GM10266 (cell line): Measurements from ENCODE around the gene MPZL2.

Source experiments
- DNase-seq: peaks from one replicate; pipeline ENCODE4 v3.0.0; 2012; ENCODE audit errors: extremely low spot score
- CTCF ChIP-seq: IDR thresholded peaks from 2 replicates; pipeline ENCODE4 v1.5.1; 2012; ENCODE audit warnings: mild to moderate bottlenecking, low read depth; ENCODE audit not compliant: control insufficient read depth, insufficient read depth; ENCODE audit errors: missing control alignments

MPZL2 gene

GRCh38 chr11:118306556-118306955, 42.5 kb upstream of the MPZL2 start:
- DNase-seq = no peak
- TF ChIP-seq CTCF = no peak

DNA sequence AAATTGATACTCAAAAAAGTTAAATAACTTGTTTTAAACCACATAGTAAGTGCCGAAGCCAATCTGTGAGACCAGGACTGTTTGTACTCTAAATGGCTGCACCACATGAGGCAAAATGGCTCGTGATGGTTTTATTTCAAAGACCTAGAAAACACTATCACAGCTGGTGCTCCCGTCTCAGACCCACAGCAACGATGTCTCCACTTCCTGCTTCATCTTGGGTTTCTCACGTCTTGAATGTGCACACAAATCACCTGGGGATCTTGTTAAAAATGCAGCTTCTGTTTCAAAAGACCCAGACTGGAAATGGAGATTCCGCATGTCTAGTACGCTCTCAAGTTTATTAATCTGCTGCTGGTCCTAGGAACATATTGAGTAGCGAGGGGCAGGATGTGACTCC, 41.6 kb upstream of the MPZL2 start:
- no peak for TF ChIP-seq CTCF
- no peak for DNase-seq

- TF ChIP-seq CTCF = no peak
- DNase-seq = no peak
These were observed 40.6 kb upstream of the MPZL2 start, which contains the start of gene CD3E for GRCh38 chr11:118304568-118305248. CD3E (plus strand) TSS chr11:118304730; CDS start chr11:118304953, 223 bp downstream.

GRCh38 chr11:118304227-118304567, 40.1 kb upstream of the MPZL2 start:
- DNase-seq = no peak
- no peak for TF ChIP-seq CTCF

- no peak for TF ChIP-seq CTCF
- DNase-seq = no peak
These were observed 37.6 kb upstream of the MPZL2 start for GRCh38 chr11:118301600-118302195.

DNA sequence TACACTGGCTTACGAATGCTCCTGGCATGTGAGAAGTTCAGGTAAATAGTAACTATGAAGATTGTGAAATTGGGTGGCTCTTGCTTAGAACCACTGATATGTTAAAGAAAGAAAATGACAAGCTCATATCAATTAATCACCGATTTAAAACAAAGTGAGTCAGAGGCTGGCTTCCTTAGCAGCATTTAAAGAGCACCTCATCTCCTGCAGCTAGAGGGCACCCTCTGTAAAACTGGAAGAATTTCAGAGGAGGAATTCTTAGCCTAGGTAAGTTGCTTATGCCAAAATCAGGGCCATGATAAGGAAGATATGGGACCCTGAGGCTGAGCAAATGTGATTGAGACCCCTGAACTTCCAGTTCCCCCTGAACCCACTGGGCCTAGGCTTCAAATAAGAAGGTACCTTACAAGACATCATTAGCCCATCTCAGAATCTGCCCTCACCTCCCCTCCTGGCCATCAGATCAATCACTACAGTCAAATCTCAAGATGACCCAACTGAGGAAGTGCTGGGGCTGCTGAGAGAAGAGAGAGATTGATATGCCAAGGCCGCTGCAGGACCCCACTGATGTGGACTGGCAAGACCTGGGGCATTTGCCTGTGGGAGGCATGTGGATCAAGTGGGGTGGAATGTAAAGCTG, 31.8 kb upstream of the MPZL2 start:
- DNase-seq = peak; percentile 22
- peak; percentile 69 for TF ChIP-seq CTCF

- no peak for DNase-seq
These were observed 31.1 kb upstream of the MPZL2 start for GRCh38 chr11:118295199-118295598.

More at GRCh38 chr11:118295199-118295598, 31.1 kb upstream of the MPZL2 start:
- TF ChIP-seq CTCF = no peak
